Neural cell (in vitro differentiated cells): Measurements from ENCODE around the gene SREBF1. TPM values are rescaled to one million over a fixed set of nuclear protein-coding genes. Genes with fewer than 3 reads are reported as not detected.

Experiments used
- polyA plus RNA-seq: library from polyadenylated mRNA; depleted of rRNA; stranded (reverse); fragments of >200 nt; gene quantifications from 2 replicates; pipeline ENCODE4 v1.2.3, GENCODE V29; 2014
- small RNA-seq, 3 experiments: library from RNA; depleted of rRNA; stranded (forward); fragments of <200 nt; gene quantifications; one replicate each; pipeline ENCODE3, GENCODE V24; 2012

The SREBF1 gene
- polyA plus RNA-seq, 1 donor from 2014 or later = 22.5 TPM

Small RNAs within 50 kb of the gene (small RNA-seq; reads per million reads assigned to genes)
- gene MIR33B (10.9 to 16.5 (median 15.0) reads per million in 3 experiments), gene MIR6777 (0 reads per million in 3 experiments)

Other genes with a start within 250 kb of the SREBF1 start
- 64.2 and 71.7 TPM in 2 replicates for gene PEMT, start 245.3 kb downstream of the SREBF1 start, polyA plus RNA-seq
- 16.9 and 21.0 TPM in 2 replicates for gene RAI1, start 155.5 kb downstream of the SREBF1 start, polyA plus RNA-seq
- gene TOM1L2, start 135.4 kb upstream of the SREBF1 start, polyA plus RNA-seq = 40.9 and 53.4 TPM in 2 replicates
- 1.3 and 1.9 TPM in 2 replicates for gene DRC3, start 135.9 kb upstream of the SREBF1 start, polyA plus RNA-seq
- 30.5 and 33.3 TPM in 2 replicates for gene ATPAF2, start 202.2 kb upstream of the SREBF1 start, polyA plus RNA-seq
- gene GID4, start 202.4 kb upstream of the SREBF1 start, polyA plus RNA-seq = 3.6 and 4.9 TPM in 2 replicates